ENCODE data around the gene SCYGR3.

DNA sequence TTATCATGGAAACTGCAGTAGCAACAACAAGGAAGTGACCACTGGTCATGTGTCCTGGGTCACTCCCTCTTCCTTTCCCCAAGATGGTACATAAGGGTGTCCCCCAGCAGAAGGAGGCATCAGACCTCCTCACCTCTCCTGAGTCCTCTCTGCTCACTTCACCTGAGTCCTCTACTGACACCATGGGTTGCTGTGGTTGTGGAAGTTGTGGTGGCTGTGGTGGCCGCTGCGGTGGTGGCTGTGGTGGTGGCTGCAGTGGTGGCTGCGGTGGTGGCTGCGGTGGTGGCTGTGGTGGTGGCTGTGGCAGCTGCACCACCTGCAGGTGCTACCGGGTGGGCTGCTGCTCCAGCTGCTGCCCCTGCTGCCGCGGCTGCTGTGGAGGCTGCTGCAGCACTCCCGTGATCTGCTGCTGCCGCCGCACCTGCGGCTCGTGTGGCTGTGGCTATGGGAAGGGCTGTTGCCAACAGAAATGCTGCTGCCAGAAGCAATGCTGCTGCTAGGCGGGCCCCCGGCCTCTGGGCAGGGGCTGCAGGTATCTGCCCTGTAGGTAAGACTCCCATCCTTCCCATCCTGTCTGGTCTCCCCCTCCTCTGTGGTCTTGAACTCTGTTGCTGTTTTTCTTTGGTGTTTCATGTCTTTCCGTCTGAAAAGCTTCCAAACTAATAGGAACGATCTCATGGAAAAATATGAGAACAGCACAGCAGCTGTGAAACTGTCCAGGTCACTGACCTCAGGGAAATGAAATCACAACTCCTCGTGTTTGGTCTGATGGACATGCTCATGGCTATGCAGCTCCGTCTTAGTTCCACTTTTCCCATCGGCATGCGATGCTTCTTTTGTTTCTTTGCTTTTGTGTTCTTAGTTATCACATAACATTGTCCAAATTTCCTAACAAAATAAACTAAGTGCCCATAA lies 2.9 kb upstream of the SCYGR3 start, which contains the start of gene SCYGR4:
- TF ChIP-seq POLR2A (IDR thresholded peaks at IDR 0.05): no peak
- TF ChIP-seq, protein P1, sequence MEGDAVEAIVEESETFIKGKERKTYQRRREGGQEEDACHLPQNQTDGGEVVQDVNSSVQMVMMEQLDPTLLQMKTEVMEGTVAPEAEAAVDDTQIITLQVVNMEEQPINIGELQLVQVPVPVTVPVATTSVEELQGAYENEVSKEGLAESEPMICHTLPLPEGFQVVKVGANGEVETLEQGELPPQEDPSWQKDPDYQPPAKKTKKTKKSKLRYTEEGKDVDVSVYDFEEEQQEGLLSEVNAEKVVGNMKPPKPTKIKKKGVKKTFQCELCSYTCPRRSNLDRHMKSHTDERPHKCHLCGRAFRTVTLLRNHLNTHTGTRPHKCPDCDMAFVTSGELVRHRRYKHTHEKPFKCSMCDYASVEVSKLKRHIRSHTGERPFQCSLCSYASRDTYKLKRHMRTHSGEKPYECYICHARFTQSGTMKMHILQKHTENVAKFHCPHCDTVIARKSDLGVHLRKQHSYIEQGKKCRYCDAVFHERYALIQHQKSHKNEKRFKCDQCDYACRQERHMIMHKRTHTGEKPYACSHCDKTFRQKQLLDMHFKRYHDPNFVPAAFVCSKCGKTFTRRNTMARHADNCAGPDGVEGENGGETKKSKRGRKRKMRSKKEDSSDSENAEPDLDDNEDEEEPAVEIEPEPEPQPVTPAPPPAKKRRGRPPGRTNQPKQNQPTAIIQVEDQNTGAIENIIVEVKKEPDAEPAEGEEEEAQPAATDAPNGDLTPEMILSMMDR (IDR thresholded peaks at IDR 0.05): no peak
- TF ChIP-seq POLR2AphosphoS5 (IDR thresholded peaks at IDR 0.05): no peak

Data from upper lobe of left lung (tissue), 4 donors.